Trophoblast cell (in vitro differentiated cells and primary cell): ENCODE data around the gene PRPF19.

Experiments used
- DNase-seq, 2 donors: peaks; one replicate each; pipeline ENCODE4 v3.0.0-alpha.2; 2016
- H2AFZ ChIP-seq: 2 replicates; pipeline ENCODE4 v1.6.1; 2013; ENCODE audit warnings: low read length, moderate library complexity, mild to moderate bottlenecking; ENCODE audit not compliant: insufficient read depth, poor library complexity
- H2AK5ac ChIP-seq: 2 replicates; pipeline ENCODE4 v1.6.1; 2013; ENCODE audit warnings: mild to moderate bottlenecking, low read length
- H2BK120ac ChIP-seq: 2 replicates; pipeline ENCODE4 v1.6.1; 2013; ENCODE audit warnings: low read length, mild to moderate bottlenecking, moderate library complexity; ENCODE audit not compliant: insufficient read depth, poor library complexity
- H2BK12ac ChIP-seq: 2 replicates; pipeline ENCODE4 v1.6.1; 2013; ENCODE audit warnings: mild to moderate bottlenecking, low read length, moderate library complexity
- H2BK5ac ChIP-seq: 2 replicates; pipeline ENCODE4 v1.6.1; 2013; ENCODE audit warnings: low read length, low read depth, moderate library complexity, mild to moderate bottlenecking; ENCODE audit not compliant: poor library complexity
- H3K14ac ChIP-seq: 2 replicates; pipeline ENCODE4 v1.6.1; 2013; ENCODE audit warnings: mild to moderate bottlenecking, low read length
- H3K18ac ChIP-seq: 2 replicates; pipeline ENCODE4 v1.6.1; 2013; ENCODE audit warnings: mild to moderate bottlenecking, low read length
- H3K23ac ChIP-seq: 2 replicates; pipeline ENCODE4 v1.6.1; 2013; ENCODE audit warnings: low read length
- H3K27ac ChIP-seq: 2 replicates; pipeline ENCODE4 v1.5.1; 2013; ENCODE audit warnings: low read depth, mild to moderate bottlenecking, inconsistent platforms, low read length, moderate library complexity
- H3K27me3 ChIP-seq: 2 replicates; pipeline ENCODE4 v1.6.1; 2013; ENCODE audit warnings: inconsistent platforms, mild to moderate bottlenecking, low read length, moderate library complexity; ENCODE audit not compliant: insufficient read depth
- H3K36me3 ChIP-seq, 2 experiments: 1 replicate in 1 of 2; 2 replicates in 1 of 2; pipeline ENCODE4 v1.6.1; 2013; ENCODE audit warnings: low read length in 2 of 2, mild to moderate bottlenecking in 2 of 2, moderate library complexity in 1 of 2; ENCODE audit not compliant: insufficient read depth in 2 of 2, control insufficient read depth in 1 of 2
- H3K4ac ChIP-seq: 2 replicates; pipeline ENCODE4 v1.6.1; 2013; ENCODE audit warnings: low read depth, mild to moderate bottlenecking, low read length, moderate library complexity
- H3K4me1 ChIP-seq, 2 experiments: 1 replicate in 1 of 2; 2 replicates in 1 of 2; pipeline ENCODE4 v1.6.1; 2013; ENCODE audit warnings: low read length in 2 of 2, mild to moderate bottlenecking in 2 of 2, moderate library complexity in 1 of 2; ENCODE audit not compliant: insufficient read depth in 2 of 2, control insufficient read depth in 1 of 2
- H3K4me2 ChIP-seq: 2 replicates; pipeline ENCODE4 v1.6.1; 2013; ENCODE audit warnings: inconsistent platforms, mild to moderate bottlenecking, low read length, moderate library complexity
- H3K4me3 ChIP-seq: 2 replicates; pipeline ENCODE4 v1.5.1; 2013; ENCODE audit warnings: mild to moderate bottlenecking, low read depth, low read length, inconsistent platforms
- H3K79me1 ChIP-seq: one replicate; pipeline ENCODE4 v1.6.1; 2013; ENCODE audit warnings: low read length
- H3K79me2 ChIP-seq: 2 replicates; pipeline ENCODE4 v1.6.1; 2013; ENCODE audit warnings: low read length, mild to moderate bottlenecking; ENCODE audit not compliant: control insufficient read depth, insufficient read depth, poor library complexity
- H3K9ac ChIP-seq: 2 replicates; pipeline ENCODE4 v1.6.1; 2013; ENCODE audit warnings: mild to moderate bottlenecking, low read length
- H3K9me3 ChIP-seq: 2 replicates; pipeline ENCODE4 v1.6.1; 2013; ENCODE audit warnings: low read depth, mild to moderate bottlenecking, control low read depth, inconsistent platforms, low read length; ENCODE audit not compliant: insufficient read depth
- H4K12ac ChIP-seq: 2 replicates; pipeline ENCODE4 v1.6.1; 2013; ENCODE audit warnings: low read depth, mild to moderate bottlenecking, low read length, moderate library complexity
- H4K8ac ChIP-seq: 2 replicates; pipeline ENCODE4 v1.6.1; 2013; ENCODE audit warnings: low read depth, mild to moderate bottlenecking, low read length, moderate library complexity
- H4K91ac ChIP-seq: one replicate; pipeline ENCODE4 v1.6.1; 2013; ENCODE audit warnings: low read depth, mild to moderate bottlenecking, low read length, moderate library complexity
- WGBS: extraction: QIAGEN DNeasy Blood & Tissue Kit; methylation state at CpG from one replicate; pipeline ENCODE4 v1.1.7; 2013; ENCODE audit warnings: missing lambda C conversion rate; ENCODE audit not compliant: insufficient read length, insufficient coverage; ENCODE audit errors: extremely low coverage; 5-methylcytosine and 5-hydroxymethylcytosine counted together

PRPF19 gene

DNA sequence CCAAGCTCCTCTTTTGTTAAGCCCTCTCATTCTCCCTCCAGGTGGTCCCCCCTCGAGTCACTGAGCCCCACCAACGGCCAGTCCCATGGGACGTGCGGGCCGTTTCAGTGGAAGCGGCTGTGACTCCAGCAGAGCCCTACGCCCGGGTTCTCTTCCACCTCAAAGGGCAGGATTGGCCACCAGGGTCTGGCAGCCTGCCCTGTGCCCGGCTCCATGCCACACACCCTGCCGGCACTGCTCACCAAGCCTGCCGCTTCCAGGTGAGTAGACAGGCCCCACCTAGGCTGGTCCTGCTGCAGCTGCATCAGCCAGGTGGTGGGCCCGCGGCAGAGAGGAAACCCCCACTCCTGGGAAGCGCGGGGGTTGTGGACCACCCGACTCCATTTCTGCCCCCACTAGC is 21.2 kb upstream of the PRPF19 start:
- H3K18ac ChIP-seq, result no peak overlapping the region
- H3K14ac ChIP-seq, result no peak overlapping the region
- no peak overlapping the region for H2BK5ac ChIP-seq
- no peak overlapping the region for H4K8ac ChIP-seq
- no peak overlapping the region for H3K27ac ChIP-seq
- no peak overlapping the region for H3K4me3 ChIP-seq
- H2AFZ ChIP-seq, result no peak overlapping the region
- no peak overlapping the region for H3K4ac ChIP-seq
- peaks cover 58 to 63% of the 10 kb centered on the region in 2 experiments for H3K36me3 ChIP-seq
- no peaks in the 10 kb centered on the region for H3K27me3 ChIP-seq
- H3K79me2 ChIP-seq, result peaks cover 10% of the 10 kb centered on the region
- DNase-seq, result no peak
- no peak overlapping the region for H3K9ac ChIP-seq
- peaks cover 10 to 17% of the 10 kb centered on the region in 2 experiments for H3K4me1 ChIP-seq
- H2AK5ac ChIP-seq, result no peak overlapping the region
- H4K91ac ChIP-seq, result no peak overlapping the region
- H2BK12ac ChIP-seq, result no peak overlapping the region
- H3K4me2 ChIP-seq, result no peak overlapping the region
- no peak overlapping the region for H3K23ac ChIP-seq
- H3K79me1 ChIP-seq, result peaks cover 10% of the 10 kb centered on the region
- WGBS, result no CpG with 5 or more reads among the region's 16 CpGs
- no peaks in the 10 kb centered on the region for H3K9me3 ChIP-seq
- no peak overlapping the region for H4K12ac ChIP-seq
- no peak overlapping the region for H2BK120ac ChIP-seq

DNA sequence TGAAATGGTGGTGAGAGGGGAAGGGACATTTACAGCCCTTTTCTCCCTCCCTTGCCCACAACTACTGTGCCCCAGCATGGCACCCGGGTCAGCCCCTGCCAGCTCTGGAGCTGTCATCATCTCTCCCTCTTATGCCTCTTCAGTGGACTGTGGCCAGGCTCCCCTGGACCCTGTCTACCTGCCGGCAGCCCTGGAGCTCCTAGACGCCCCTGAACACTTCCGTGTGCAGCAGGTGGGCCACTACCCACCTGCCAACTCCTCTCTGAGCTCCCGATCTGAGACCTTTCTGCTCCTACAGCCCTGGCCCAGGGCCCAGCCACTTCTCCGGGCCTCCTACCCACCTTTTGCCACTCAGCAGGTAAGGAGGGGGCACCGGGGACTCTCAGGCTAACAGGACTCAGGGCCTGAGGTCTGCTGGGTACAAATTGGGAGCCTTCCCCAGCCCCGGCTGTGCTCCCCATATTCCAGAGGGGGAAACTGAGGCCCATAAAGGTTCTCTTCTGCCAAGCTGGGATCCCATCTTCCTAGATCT is 20.7 kb upstream of the PRPF19 start:
- Histone ChIP-seq H3K36me3 (peaks cover 61 to 65% of the 10 kb centered on the region in 2 experiments), H3K9ac (no peak overlapping the region), H3K9me3 (no peaks in the 10 kb centered on the region), H3K27ac (no peak overlapping the region), H4K12ac (no peak overlapping the region), H3K4me3 (no peak overlapping the region), H3K4me2 (no peak overlapping the region), H3K79me1 (peaks cover 10% of the 10 kb centered on the region), H3K23ac (no peak overlapping the region), H3K4me1 (peaks cover 10 to 17% of the 10 kb centered on the region in 2 experiments), H2BK5ac (no peak overlapping the region), H3K18ac (no peak overlapping the region), H3K14ac (no peak overlapping the region), H3K27me3 (no peaks in the 10 kb centered on the region), H2BK120ac (no peak overlapping the region), H3K4ac (no peak overlapping the region), H4K91ac (no peak overlapping the region), H3K79me2 (peaks cover 10% of the 10 kb centered on the region), H2AFZ (no peak overlapping the region), H2AK5ac (no peak overlapping the region), H4K8ac (no peak overlapping the region), H2BK12ac (no peak overlapping the region)
- no CpG with 5 or more reads among the region's 8 CpGs for WGBS
- no peak for DNase-seq

GRCh38 chr11:60926500-60926899 is 20.1 kb upstream of the PRPF19 start:
- Histone ChIP-seq H2AK5ac (no peak overlapping the region), H3K9ac (no peak overlapping the region), H3K36me3 (peaks cover 61 to 65% of the 10 kb centered on the region in 2 experiments), H4K91ac (no peak overlapping the region), H3K4me3 (no peak overlapping the region), H4K12ac (no peak overlapping the region), H4K8ac (no peak overlapping the region), H2BK12ac (no peak overlapping the region), H3K4me2 (no peak overlapping the region), H3K14ac (no peak overlapping the region), H3K27me3 (no peaks in the 10 kb centered on the region), H2BK5ac (no peak overlapping the region), H3K4me1 (peaks cover 10 to 17% of the 10 kb centered on the region in 2 experiments), H2AFZ (no peak overlapping the region), H3K4ac (no peak overlapping the region), H3K23ac (no peak overlapping the region), H3K79me1 (peaks cover 10% of the 10 kb centered on the region), H2BK120ac (no peak overlapping the region), H3K79me2 (peaks cover 10% of the 10 kb centered on the region), H3K9me3 (no peaks in the 10 kb centered on the region), H3K27ac (no peak overlapping the region), H3K18ac (no peak overlapping the region)
- WGBS, result no CpG with 5 or more reads among the region's 8 CpGs
- no peak for DNase-seq

DNA sequence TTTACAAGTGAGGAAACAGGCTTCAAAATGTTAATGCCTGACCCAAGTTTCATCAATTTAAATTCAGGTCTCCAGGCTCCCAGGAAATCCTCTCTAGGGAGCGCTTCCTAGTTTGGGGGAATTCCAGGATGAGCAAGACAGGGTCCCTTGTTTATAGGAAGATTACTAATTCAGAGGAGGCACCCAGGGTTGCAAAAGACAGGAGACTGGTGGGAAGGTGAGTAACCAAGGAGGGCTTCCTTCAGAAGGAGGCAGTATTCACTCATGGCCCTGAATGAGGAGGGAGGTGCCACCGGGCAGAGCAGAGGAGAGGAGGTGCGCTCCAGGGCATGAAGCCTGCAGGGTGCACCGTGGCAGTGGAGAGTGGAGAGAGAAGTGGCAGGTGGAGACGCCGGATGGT is 19.5 kb upstream of the PRPF19 start:
- no peaks in the 10 kb centered on the region for H3K9me3 ChIP-seq
- no peak overlapping the region for H3K9ac ChIP-seq
- H3K23ac ChIP-seq, result no peak overlapping the region
- no peak overlapping the region for H2BK12ac ChIP-seq
- H3K79me1 ChIP-seq, result peaks cover 10% of the 10 kb centered on the region
- no peak overlapping the region for H2AFZ ChIP-seq
- H3K4me1 ChIP-seq, result peaks cover 10 to 17% of the 10 kb centered on the region in 2 experiments
- no peak overlapping the region for H4K8ac ChIP-seq
- H3K4me3 ChIP-seq, result no peak overlapping the region
- H3K27me3 ChIP-seq, result no peaks in the 10 kb centered on the region
- no peak overlapping the region for H3K14ac ChIP-seq
- H3K4ac ChIP-seq, result no peak overlapping the region
- H3K27ac ChIP-seq, result no peak overlapping the region
- WGBS, result no CpG with 5 or more reads among the region's 6 CpGs
- DNase-seq, result peak in 1 of 2 donors; percentile 41
- H3K18ac ChIP-seq, result peak overlapping the region; percentile 50
- H3K36me3 ChIP-seq, result peaks cover 61 to 65% of the 10 kb centered on the region in 2 experiments
- H3K79me2 ChIP-seq, result peaks cover 10% of the 10 kb centered on the region
- no peak overlapping the region for H2BK5ac ChIP-seq
- H3K4me2 ChIP-seq, result peak overlapping the region; percentile 98
- H4K91ac ChIP-seq, result no peak overlapping the region
- no peak overlapping the region for H2BK120ac ChIP-seq
- H4K12ac ChIP-seq, result no peak overlapping the region
- no peak overlapping the region for H2AK5ac ChIP-seq
